T1000 (cell line): Measurements from ENCODE around the gene MS4A1.
"Not testable (repeated sequence)": the region's sequence is repeated elsewhere in the genome, so short reads cannot be mapped to it uniquely, and the experiment has no call there.

Source experiments
- DNase-seq: peaks from one replicate; lab custom pipeline; 2025; ENCODE audit warnings: mixed read lengths; lab: John Stamatoyannopoulos, UW

The MS4A1 gene

GRCh38 chr11:60455531-60456042 lies at the start of gene MS4A1:
TSS of gene MS4A1 (plus strand) at chr11:60455847. CDS start at chr11:60462375, 6,528 bp downstream.
- no peak for DNase-seq

- no peak for DNase-seq
Observed at GRCh38 chr11:60420015-60420414, 35.6 kb upstream of the MS4A1 start.

GRCh38 chr11:60422609-60423008 lies 33.0 kb upstream of the MS4A1 start:
- DNase-seq, result no peak

- no peak for DNase-seq
Observed at GRCh38 chr11:60428517-60428916, 27.1 kb upstream of the MS4A1 start.

- DNase-seq, result no peak
Observed at GRCh38 chr11:60429272-60429671, 26.4 kb upstream of the MS4A1 start, which contains the start of gene MS4A5. TSS of gene MS4A5 (plus strand) at chr11:60429572. CDS start at chr11:60429675, 103 bp downstream.

GRCh38 chr11:60431251-60431650 lies 24.4 kb upstream of the MS4A1 start:
- no peak for DNase-seq

- DNase-seq, result no peak
Observed at GRCh38 chr11:60433401-60433800, 22.2 kb upstream of the MS4A1 start.

GRCh38 chr11:60447070-60447469 lies 8.6 kb upstream of the MS4A1 start:
- DNase-seq, result no peak

- DNase-seq, result no peak
Observed at GRCh38 chr11:60447846-60448245, 7.8 kb upstream of the MS4A1 start.

- DNase-seq, result not testable (repeated sequence)
Observed at GRCh38 chr11:60451185-60451584, 4.5 kb upstream of the MS4A1 start.

- DNase-seq, result no peak
Observed at GRCh38 chr11:60454212-60454611, 1.4 kb upstream of the MS4A1 start.

- no peak for DNase-seq
Observed at GRCh38 chr11:60457576-60457975, 1.9 kb downstream of the MS4A1 start.

GRCh38 chr11:60459345-60459744 lies 3.7 kb downstream of the MS4A1 start:
- DNase-seq, result no peak

GRCh38 chr11:60468829-60469228 lies 13.2 kb downstream of the MS4A1 start:
- no peak for DNase-seq

GRCh38 chr11:60469723-60470122 lies 14.1 kb downstream of the MS4A1 start:
- no peak for DNase-seq

GRCh38 chr11:60477035-60477445 lies 21.4 kb downstream of the MS4A1 start:
- DNase-seq, result no peak

GRCh38 chr11:60482361-60482760 lies 26.7 kb downstream of the MS4A1 start:
- DNase-seq, result no peak

- DNase-seq, result no peak
Observed at GRCh38 chr11:60485987-60486386, 30.3 kb downstream of the MS4A1 start.

GRCh38 chr11:60492488-60493009 lies 36.9 kb downstream of the MS4A1 start, which contains the start of gene MS4A12:
TSS of gene MS4A12 (plus strand) at chr11:60492778. CDS start at chr11:60497319, 4,541 bp downstream.
- no peak for DNase-seq

- no peak for DNase-seq
Observed at GRCh38 chr11:60493454-60493853, 37.8 kb downstream of the MS4A1 start.

- DNase-seq, result no peak
Observed at GRCh38 chr11:60498399-60498798, 42.8 kb downstream of the MS4A1 start.

GRCh38 chr11:60498853-60499252 lies 43.2 kb downstream of the MS4A1 start:
- DNase-seq, result no peak

GRCh38 chr11:60500276-60500910 lies 44.7 kb downstream of the MS4A1 start:
- DNase-seq, result no peak
